ENCODE measurements around the gene PHF19. TPM values are rescaled to one million over a fixed set of nuclear protein-coding genes. Genes with fewer than 3 reads are reported as not detected.

The PHF19 gene
- total RNA-seq, 4 donors from 2014 or later: 9.2 to 12.5 (median 10.8) TPM

DNA sequence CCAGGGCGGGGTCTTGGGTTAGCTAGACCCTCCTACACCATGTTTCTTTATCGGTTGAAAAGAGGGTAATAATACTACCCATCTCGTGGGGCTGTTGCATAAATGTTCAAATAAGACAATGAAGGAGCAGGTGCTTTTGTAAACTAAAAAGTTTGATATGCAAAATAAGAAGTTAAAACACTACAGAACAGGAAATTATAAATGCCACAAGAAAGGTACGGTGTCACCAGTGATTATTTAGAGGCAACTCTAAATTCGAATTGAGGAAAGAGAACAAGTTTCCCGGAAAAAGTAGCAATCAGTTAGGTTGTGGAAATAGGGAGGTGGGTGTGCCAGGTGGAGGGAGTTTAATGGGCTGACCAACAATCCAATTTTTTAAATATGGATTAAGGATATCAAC lies 2.5 kb upstream of the PHF19 start:
- in situ Hi-C loops (cut with MboI; ENCODE audit: low sequenced_read_pairs in 4 of 4) (loop anchor here in 3 of 4 donors (10.0 kb wide), 1 partner anchor 55 kb away; no protein-coding TSS in a partner anchor), intact Hi-C loops (cut with DNase I; ENCODE audit: low total_unique reads) (no loop called here)
- no peak overlapping the region for H3K27ac ChIP-seq
- peaks cover 6 to 9% of the 10 kb centered on the region in 2 donors for H3K4me1 ChIP-seq
- DNase-seq (no peak), ATAC-seq (no peak)
- H3K36me3 ChIP-seq: no peaks in the 10 kb centered on the region
- H3K9me3 ChIP-seq: no peaks in the 10 kb centered on the region
- no peak overlapping the region for H3K4me3 ChIP-seq
- peaks cover 0 to 9% (median 6%) of the 10 kb centered on the region in 3 donors for H3K27me3 ChIP-seq
- TF ChIP-seq POLR2A (IDR thresholded peaks at IDR 0.05): no peak
- TF ChIP-seq, protein P1, sequence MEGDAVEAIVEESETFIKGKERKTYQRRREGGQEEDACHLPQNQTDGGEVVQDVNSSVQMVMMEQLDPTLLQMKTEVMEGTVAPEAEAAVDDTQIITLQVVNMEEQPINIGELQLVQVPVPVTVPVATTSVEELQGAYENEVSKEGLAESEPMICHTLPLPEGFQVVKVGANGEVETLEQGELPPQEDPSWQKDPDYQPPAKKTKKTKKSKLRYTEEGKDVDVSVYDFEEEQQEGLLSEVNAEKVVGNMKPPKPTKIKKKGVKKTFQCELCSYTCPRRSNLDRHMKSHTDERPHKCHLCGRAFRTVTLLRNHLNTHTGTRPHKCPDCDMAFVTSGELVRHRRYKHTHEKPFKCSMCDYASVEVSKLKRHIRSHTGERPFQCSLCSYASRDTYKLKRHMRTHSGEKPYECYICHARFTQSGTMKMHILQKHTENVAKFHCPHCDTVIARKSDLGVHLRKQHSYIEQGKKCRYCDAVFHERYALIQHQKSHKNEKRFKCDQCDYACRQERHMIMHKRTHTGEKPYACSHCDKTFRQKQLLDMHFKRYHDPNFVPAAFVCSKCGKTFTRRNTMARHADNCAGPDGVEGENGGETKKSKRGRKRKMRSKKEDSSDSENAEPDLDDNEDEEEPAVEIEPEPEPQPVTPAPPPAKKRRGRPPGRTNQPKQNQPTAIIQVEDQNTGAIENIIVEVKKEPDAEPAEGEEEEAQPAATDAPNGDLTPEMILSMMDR (IDR thresholded peaks at IDR 0.05 in 4 of 5, conservative IDR thresholded peaks at IDR 0.05 in 1 of 5): no peak

DNA sequence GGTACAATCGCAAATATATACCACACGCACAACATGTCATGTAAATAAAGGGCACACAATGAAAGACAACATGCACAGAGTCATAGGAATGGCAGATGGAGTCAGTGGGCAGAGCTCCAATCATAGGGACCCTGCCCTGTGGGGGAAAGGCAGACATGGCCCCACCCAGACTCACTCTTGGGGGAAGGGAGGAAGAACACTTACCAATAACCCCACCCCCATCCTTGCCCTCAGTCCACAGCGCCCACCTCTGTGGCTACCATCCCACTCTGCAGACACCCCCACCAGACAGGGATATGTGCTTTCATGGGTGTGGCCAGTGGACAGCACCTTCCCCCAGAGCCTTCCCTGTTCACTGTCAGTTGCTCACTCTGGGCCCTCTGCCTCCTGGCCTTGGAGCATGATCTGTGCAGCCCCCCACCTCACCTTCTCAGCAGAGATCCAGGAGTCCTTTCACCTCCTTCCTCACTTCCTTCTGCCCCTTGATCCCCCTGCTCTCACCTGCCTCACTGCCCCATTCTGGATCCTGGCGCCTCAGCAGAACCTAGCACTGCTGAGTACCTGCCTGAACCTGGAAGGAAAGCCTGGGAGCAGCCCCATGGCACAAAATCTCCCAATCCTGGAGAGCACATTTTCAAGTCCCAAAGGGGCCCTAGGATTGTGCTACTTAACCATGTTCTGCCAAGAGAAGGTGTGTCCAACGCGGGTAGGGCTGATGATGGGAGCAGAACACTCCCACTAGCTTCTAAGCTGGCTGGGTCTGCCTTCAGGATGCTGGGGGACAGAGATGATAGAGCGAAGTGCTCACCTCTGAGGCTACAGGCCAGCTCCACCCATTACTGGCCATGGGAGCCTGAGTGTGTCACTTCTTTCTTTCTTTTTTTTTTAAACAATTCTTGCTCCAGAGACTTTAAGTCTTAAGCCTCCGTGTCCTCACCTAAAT lies 1.5 kb upstream of the PHF19 start:
- Histone ChIP-seq H3K4me1 (peaks cover 6 to 9% of the 10 kb centered on the region in 2 donors), H3K9me3 (no peaks in the 10 kb centered on the region), H3K27ac (no peak overlapping the region), H3K4me3 (peak overlapping the region in 1 of 4 donors; percentile 79), H3K36me3 (no peaks in the 10 kb centered on the region), H3K27me3 (peaks cover 0 to 9% (median 6%) of the 10 kb centered on the region in 3 donors)
- no peak for DNase-seq
- ATAC-seq: no peak
- intact Hi-C loops (cut with DNase I; ENCODE audit: low total_unique reads): no loop called here
- in situ Hi-C loops (cut with MboI; ENCODE audit: low sequenced_read_pairs in 4 of 4): loop anchor here in 3 of 4 donors (10.0 kb wide), 1 partner anchor 56 kb away; no protein-coding TSS in a partner anchor
- TF ChIP-seq, protein P1 (IDR thresholded peaks at IDR 0.05 in 4 of 5, conservative IDR thresholded peaks at IDR 0.05 in 1 of 5): no peak
- no peak for TF ChIP-seq POLR2A (IDR thresholded peaks at IDR 0.05)

DNA sequence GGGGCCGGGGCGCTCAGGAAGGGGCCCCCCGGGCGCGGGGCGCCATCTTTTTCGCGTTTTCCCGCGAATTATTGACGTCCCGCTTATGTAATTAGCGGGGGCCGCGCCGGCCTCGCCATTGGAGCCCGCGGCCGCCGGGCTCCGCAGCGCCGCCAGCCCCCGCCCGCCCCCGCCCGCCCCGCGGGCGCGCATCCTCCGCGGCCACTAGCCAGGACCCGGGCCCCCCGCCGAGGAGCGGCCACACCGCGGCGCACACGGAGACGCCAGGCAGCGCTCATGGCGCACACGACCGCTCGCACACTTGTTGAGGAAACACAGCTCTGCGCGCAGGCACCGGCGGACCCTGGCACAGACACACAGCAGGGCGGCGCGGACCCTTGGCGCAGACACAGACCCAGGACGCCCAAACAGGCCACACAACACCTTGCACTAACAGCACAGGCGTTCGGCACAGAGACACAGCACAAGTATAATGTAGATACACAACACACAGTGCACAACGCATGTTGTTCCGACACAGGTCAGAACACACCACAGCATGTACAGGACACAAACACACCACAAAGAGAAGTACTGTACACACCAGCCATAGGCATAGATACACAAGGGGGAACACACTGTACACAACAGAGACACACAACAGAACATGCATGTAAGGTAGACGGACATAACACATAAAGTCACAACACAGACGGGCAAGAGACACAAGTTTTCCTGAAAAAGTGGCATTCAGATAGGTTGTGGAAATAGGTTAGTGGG lies 467 bp upstream of the PHF19 start:
- TF ChIP-seq, protein P1 (IDR thresholded peaks at IDR 0.05 in 4 of 5, conservative IDR thresholded peaks at IDR 0.05 in 1 of 5): peak in 1 of 5 experiments; percentile 11
- no peak for TF ChIP-seq POLR2A (IDR thresholded peaks at IDR 0.05)

More for the DNA sequence above, 467 bp upstream of the PHF19 start:
- Histone ChIP-seq H3K9me3 (no peaks in the 10 kb centered on the region), H3K36me3 (no peaks in the 10 kb centered on the region), H3K4me1 (peaks cover 6 to 9% of the 10 kb centered on the region in 2 donors), H3K4me3 (peak overlapping the region; percentile 77 to 81 (median 79)), H3K27me3 (peaks cover 0 to 9% (median 6%) of the 10 kb centered on the region in 3 donors), H3K27ac (peak overlapping the region in 3 of 4 donors; percentile 42 to 87 (median 84))
- DNase-seq: no peak
- intact Hi-C loops (cut with DNase I; ENCODE audit: low total_unique reads): loop anchor here (2.0 kb wide), 1 partner anchor 59 kb away; no protein-coding TSS in a partner anchor
- ATAC-seq: peak in 1 of 2 donors; percentile 20
- in situ Hi-C loops (cut with MboI; ENCODE audit: low sequenced_read_pairs in 4 of 4): loop anchor here in 3 of 4 donors (10.0 kb wide), 1 partner anchor 57 kb away; no protein-coding TSS in a partner anchor
